Uterus (tissue), 2 donors: ENCODE data around the gene ERICH2.

Experiments used
- POLR2A ChIP-seq, 2 donors: fragments of 450-650 bp; IDR thresholded peaks; one replicate each; pipeline ENCODE4 v1.6.1; 2016; ENCODE audit warnings: antibody characterized with exemption in 2 of 2, mild to moderate bottlenecking in 1 of 2, moderate library complexity in 1 of 2
- TF ChIP-seq, protein P1 (sequence below), 4 experiments: fragments of 200-600 bp in 2 of 4; fragments of 450-650 bp in 2 of 4; sonication (generic) in 2 of 4; IDR thresholded peaks; one replicate each; pipeline ENCODE4 v1.5.1; 2016 to 2019; ENCODE audit warnings: antibody characterized with exemption in 4 of 4, mild to moderate bottlenecking in 2 of 4, moderate library complexity in 1 of 4

DNA sequence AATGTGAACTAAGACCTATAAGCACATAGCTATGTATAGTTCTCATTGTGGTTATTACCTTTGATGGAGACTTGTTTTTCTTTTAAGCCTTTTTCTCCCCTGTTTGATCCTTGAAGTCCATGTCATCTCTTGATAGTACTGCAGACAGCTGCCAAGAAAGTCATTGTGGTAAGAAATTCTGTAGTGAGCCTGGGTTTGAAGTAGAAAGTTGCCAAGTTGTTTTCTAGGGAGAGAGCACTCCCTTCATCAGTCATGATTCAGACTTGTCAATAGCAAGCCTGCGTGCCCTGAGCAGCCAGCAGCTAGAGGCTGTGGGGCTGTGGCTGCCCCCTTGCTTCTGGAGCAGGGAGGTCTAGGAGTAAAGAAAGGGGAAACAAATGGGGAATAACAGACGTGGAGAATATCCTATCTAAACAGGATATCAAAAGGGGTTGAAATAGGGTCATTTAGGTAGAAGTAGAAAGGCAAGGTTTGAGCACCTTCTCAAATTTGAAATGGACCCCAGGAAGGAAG lies 46.7 kb upstream of the ERICH2 start:
- TF ChIP-seq, protein P1, sequence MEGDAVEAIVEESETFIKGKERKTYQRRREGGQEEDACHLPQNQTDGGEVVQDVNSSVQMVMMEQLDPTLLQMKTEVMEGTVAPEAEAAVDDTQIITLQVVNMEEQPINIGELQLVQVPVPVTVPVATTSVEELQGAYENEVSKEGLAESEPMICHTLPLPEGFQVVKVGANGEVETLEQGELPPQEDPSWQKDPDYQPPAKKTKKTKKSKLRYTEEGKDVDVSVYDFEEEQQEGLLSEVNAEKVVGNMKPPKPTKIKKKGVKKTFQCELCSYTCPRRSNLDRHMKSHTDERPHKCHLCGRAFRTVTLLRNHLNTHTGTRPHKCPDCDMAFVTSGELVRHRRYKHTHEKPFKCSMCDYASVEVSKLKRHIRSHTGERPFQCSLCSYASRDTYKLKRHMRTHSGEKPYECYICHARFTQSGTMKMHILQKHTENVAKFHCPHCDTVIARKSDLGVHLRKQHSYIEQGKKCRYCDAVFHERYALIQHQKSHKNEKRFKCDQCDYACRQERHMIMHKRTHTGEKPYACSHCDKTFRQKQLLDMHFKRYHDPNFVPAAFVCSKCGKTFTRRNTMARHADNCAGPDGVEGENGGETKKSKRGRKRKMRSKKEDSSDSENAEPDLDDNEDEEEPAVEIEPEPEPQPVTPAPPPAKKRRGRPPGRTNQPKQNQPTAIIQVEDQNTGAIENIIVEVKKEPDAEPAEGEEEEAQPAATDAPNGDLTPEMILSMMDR (IDR thresholded peaks at IDR 0.05): no peak
- TF ChIP-seq POLR2A (IDR thresholded peaks at IDR 0.05): no peak
